Liver (tissue), 2 donors: Measurements from ENCODE around the gene TH.

ENCODE experiments used
- TF ChIP-seq, protein P1 (sequence below): fragments of 150-350 bp; IDR thresholded peaks from 2 replicates; pipeline ENCODE4 v1.5.1; 2017; ENCODE audit warnings: improper control_type of control experiment, low read depth, low read length; ENCODE audit not compliant: missing input control
- TF ChIP-seq, protein P2 (sequence below): IDR thresholded peaks from 2 replicates; pipeline ENCODE4 v1.6.1; 2016; ENCODE audit warnings: antibody characterized with exemption, mild to moderate bottlenecking
- donor health status: healthy.

DNA sequence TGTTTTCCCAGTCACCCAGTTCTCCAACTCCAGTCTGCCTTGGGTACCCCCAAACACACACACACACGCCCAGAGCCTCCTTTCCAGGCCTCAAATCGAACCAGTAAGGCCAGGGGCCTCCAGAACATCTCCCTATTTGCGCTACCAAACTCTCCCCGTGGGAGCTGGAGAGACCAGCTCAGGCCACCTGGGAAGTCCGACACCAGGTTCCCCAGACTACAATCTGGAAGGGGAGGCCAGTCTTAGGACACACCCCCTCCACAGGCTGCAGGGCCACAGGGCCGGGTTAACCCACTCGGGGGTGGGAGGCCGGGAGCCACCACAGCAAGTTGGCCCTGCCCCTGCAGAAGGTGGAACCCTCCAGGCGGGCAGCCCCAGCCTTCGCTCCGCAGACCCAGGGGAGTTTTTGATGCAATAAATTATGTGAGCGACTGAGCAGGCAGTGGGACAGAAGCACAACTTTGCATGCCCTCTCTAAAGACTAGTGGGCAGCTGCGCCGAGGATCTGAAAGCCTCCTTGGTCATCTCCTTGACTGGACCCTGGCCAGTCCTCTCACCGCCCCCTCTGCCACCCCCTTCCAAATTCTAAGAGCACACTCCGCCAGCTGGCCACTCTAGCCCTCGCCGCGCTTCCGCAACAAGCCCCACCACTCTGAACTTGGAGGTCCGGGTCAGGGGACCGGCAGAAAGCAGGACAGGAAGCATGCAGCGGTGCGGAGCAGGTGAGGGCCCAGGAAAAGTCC is 35.2 kb downstream of the TH start:
- TF ChIP-seq, protein P1, sequence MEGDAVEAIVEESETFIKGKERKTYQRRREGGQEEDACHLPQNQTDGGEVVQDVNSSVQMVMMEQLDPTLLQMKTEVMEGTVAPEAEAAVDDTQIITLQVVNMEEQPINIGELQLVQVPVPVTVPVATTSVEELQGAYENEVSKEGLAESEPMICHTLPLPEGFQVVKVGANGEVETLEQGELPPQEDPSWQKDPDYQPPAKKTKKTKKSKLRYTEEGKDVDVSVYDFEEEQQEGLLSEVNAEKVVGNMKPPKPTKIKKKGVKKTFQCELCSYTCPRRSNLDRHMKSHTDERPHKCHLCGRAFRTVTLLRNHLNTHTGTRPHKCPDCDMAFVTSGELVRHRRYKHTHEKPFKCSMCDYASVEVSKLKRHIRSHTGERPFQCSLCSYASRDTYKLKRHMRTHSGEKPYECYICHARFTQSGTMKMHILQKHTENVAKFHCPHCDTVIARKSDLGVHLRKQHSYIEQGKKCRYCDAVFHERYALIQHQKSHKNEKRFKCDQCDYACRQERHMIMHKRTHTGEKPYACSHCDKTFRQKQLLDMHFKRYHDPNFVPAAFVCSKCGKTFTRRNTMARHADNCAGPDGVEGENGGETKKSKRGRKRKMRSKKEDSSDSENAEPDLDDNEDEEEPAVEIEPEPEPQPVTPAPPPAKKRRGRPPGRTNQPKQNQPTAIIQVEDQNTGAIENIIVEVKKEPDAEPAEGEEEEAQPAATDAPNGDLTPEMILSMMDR: no peak
- TF ChIP-seq, protein P2, sequence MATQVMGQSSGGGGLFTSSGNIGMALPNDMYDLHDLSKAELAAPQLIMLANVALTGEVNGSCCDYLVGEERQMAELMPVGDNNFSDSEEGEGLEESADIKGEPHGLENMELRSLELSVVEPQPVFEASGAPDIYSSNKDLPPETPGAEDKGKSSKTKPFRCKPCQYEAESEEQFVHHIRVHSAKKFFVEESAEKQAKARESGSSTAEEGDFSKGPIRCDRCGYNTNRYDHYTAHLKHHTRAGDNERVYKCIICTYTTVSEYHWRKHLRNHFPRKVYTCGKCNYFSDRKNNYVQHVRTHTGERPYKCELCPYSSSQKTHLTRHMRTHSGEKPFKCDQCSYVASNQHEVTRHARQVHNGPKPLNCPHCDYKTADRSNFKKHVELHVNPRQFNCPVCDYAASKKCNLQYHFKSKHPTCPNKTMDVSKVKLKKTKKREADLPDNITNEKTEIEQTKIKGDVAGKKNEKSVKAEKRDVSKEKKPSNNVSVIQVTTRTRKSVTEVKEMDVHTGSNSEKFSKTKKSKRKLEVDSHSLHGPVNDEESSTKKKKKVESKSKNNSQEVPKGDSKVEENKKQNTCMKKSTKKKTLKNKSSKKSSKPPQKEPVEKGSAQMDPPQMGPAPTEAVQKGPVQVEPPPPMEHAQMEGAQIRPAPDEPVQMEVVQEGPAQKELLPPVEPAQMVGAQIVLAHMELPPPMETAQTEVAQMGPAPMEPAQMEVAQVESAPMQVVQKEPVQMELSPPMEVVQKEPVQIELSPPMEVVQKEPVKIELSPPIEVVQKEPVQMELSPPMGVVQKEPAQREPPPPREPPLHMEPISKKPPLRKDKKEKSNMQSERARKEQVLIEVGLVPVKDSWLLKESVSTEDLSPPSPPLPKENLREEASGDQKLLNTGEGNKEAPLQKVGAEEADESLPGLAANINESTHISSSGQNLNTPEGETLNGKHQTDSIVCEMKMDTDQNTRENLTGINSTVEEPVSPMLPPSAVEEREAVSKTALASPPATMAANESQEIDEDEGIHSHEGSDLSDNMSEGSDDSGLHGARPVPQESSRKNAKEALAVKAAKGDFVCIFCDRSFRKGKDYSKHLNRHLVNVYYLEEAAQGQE: no peak
